ENCODE data around the gene ASPN. TPM values are rescaled to one million over a fixed set of nuclear protein-coding genes. Genes with fewer than 3 reads are reported as not detected.

Gene ASPN
- total RNA-seq, 4 donors from 2014 or later: 1.4 to 4.2 (median 3.1) TPM

DNA sequence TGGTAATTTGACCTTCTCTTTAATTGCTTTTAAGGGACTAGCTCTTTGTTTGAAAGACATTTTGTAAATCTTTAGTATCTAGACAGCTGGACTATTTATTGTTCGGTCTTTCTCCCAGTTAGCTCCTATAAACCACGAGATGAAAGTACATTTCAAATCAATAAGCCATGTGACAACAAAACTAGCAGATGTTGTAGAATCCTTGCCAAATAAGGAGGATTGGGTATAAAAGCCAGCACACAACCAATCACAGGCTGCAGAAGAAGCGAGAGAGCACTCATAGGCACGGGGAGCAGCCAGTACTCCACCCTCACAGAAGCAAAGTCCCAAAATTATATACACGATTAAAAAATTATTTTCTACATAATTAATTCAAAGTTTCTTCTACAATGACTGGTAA is 50.0 kb downstream of the ASPN start:
- TF ChIP-seq, protein P1, sequence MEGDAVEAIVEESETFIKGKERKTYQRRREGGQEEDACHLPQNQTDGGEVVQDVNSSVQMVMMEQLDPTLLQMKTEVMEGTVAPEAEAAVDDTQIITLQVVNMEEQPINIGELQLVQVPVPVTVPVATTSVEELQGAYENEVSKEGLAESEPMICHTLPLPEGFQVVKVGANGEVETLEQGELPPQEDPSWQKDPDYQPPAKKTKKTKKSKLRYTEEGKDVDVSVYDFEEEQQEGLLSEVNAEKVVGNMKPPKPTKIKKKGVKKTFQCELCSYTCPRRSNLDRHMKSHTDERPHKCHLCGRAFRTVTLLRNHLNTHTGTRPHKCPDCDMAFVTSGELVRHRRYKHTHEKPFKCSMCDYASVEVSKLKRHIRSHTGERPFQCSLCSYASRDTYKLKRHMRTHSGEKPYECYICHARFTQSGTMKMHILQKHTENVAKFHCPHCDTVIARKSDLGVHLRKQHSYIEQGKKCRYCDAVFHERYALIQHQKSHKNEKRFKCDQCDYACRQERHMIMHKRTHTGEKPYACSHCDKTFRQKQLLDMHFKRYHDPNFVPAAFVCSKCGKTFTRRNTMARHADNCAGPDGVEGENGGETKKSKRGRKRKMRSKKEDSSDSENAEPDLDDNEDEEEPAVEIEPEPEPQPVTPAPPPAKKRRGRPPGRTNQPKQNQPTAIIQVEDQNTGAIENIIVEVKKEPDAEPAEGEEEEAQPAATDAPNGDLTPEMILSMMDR (IDR thresholded peaks at IDR 0.05 in 4 of 5, conservative IDR thresholded peaks at IDR 0.05 in 1 of 5): no peak
- TF ChIP-seq POLR2A (IDR thresholded peaks at IDR 0.05): no peak
- Histone ChIP-seq H3K4me1 (no peaks in the 10 kb centered on the region), H3K4me3 (no peak overlapping the region), H3K9me3 (no peaks in the 10 kb centered on the region), H3K27ac (no peak overlapping the region), H3K27me3 (no peaks in the 10 kb centered on the region), H3K36me3 (no peaks in the 10 kb centered on the region)
- intact Hi-C loops (cut with DNase I; ENCODE audit: low total_unique reads): loop anchor here (10.0 kb wide), 1 partner anchor 88 kb away; no protein-coding TSS in a partner anchor
- in situ Hi-C loops (cut with MboI; ENCODE audit: low sequenced_read_pairs in 4 of 4): loop anchor here in 1 of 4 donors (5.0 kb wide), 1 partner anchor 85 kb away; no protein-coding TSS in a partner anchor
- DNase-seq (no peak), ATAC-seq (no peak)

DNA sequence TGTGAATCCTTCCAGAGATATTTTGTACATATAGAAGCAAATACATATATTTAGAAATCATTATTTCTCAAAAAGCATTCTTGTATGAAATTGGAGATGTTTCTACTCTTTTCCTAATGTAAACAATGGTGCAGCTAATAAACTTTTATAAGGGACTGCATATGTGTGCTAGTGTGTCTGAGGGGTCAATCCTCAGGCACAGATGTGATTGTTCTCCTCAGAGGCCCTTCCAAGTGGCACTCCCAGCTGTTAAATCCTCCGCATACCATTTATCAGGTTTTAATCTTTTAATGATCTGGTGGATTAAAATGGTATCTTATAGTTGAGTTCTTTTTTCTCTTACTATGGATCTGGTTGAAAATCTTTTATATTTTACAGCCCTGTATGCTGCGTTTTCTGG is 52.5 kb downstream of the ASPN start:
- no peak overlapping the region for H3K27ac ChIP-seq
- in situ Hi-C loops (cut with MboI; ENCODE audit: low sequenced_read_pairs in 4 of 4) (loop anchor here in 1 of 4 donors (5.0 kb wide), 1 partner anchor 83 kb away; no protein-coding TSS in a partner anchor), intact Hi-C loops (cut with DNase I; ENCODE audit: low total_unique reads) (loop anchor here (10.0 kb wide), 1 partner anchor 85 kb away; no protein-coding TSS in a partner anchor)
- no peaks in the 10 kb centered on the region for H3K27me3 ChIP-seq
- no peaks in the 10 kb centered on the region for H3K9me3 ChIP-seq
- no peak for TF ChIP-seq POLR2A (IDR thresholded peaks at IDR 0.05)
- TF ChIP-seq, protein P1 (IDR thresholded peaks at IDR 0.05 in 4 of 5, conservative IDR thresholded peaks at IDR 0.05 in 1 of 5): no peak
- H3K4me1 ChIP-seq: no peaks in the 10 kb centered on the region
- no peak for DNase-seq
- H3K4me3 ChIP-seq: no peak overlapping the region
- no peaks in the 10 kb centered on the region for H3K36me3 ChIP-seq
- ATAC-seq: no peak

- Histone ChIP-seq H3K4me1 (no peaks in the 10 kb centered on the region), H3K9me3 (no peaks in the 10 kb centered on the region), H3K27ac (no peak overlapping the region), H3K27me3 (no peaks in the 10 kb centered on the region), H3K4me3 (no peak overlapping the region), H3K36me3 (no peaks in the 10 kb centered on the region)
- ATAC-seq: no peak
- no peak for DNase-seq
- intact Hi-C loops (cut with DNase I; ENCODE audit: low total_unique reads) (no loop called here), in situ Hi-C loops (cut with MboI; ENCODE audit: low sequenced_read_pairs in 4 of 4) (no loop called here)
- TF ChIP-seq, protein P1 (IDR thresholded peaks at IDR 0.05 in 4 of 5, conservative IDR thresholded peaks at IDR 0.05 in 1 of 5): no peak
- no peak for TF ChIP-seq POLR2A (IDR thresholded peaks at IDR 0.05)
Observed at GRCh38 chr9:92426501-92427145, 55.7 kb downstream of the ASPN start.

DNA sequence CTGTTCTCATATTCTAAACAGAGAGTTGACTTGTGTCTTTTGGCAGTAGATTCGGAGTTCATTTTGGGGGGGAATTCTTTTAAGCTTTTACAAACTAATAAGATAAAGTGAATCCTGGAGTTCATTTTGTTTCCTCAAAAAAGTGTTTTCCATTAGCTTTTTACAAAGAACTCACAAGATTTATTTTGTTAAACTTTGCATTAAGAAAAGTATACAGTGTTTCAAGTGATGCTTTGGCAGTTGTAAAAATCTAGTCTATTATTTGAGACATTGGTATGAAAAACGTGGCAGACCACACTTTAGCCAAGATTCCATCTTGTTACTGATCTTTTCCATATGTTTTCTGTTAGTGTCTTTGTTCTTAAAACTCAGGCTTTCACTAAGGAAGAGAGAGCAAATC is 56.8 kb downstream of the ASPN start:
- in situ Hi-C loops (cut with MboI; ENCODE audit: low sequenced_read_pairs in 4 of 4) (no loop called here), intact Hi-C loops (cut with DNase I; ENCODE audit: low total_unique reads) (no loop called here)
- Histone ChIP-seq H3K36me3 (no peaks in the 10 kb centered on the region), H3K27me3 (no peaks in the 10 kb centered on the region), H3K4me1 (no peaks in the 10 kb centered on the region), H3K9me3 (no peaks in the 10 kb centered on the region), H3K27ac (no peak overlapping the region), H3K4me3 (no peak overlapping the region)
- TF ChIP-seq, protein P1 (IDR thresholded peaks at IDR 0.05 in 4 of 5, conservative IDR thresholded peaks at IDR 0.05 in 1 of 5): no peak
- no peak for TF ChIP-seq POLR2A (IDR thresholded peaks at IDR 0.05)
- ATAC-seq (no peak), DNase-seq (no peak)
